Karpas-422 (cell line): ENCODE data around the gene ISCU. TPM values are rescaled to one million over a fixed set of nuclear protein-coding genes. Genes with fewer than 3 reads are reported as not detected.

Experiments used
- DNase-seq: peaks from one replicate; pipeline ENCODE4 v3.0.0-alpha.2; 2015
- H2AFZ ChIP-seq: fragments of 200-600 bp; sonication (generic); 2 replicates; pipeline ENCODE4 v1.6.1; 2014; ENCODE audit warnings: antibody characterized with exemption, low read length, mixed read lengths
- H3K27ac ChIP-seq: fragments of 200-600 bp; sonication (generic); 2 replicates; pipeline ENCODE4 v1.5.1; 2014; ENCODE audit warnings: mild to moderate bottlenecking, low read length, moderate library complexity
- H3K27me3 ChIP-seq: fragments of 200-600 bp; sonication (generic); 2 replicates; pipeline ENCODE4 v1.6.1; 2014; ENCODE audit warnings: low read length, mixed read lengths
- H3K36me3 ChIP-seq: fragments of 200-600 bp; sonication (generic); 2 replicates; pipeline ENCODE4 v1.6.1; 2014; ENCODE audit warnings: low read length, mixed read lengths; ENCODE audit not compliant: insufficient read depth
- H3K4me1 ChIP-seq: fragments of 200-600 bp; sonication (generic); 2 replicates; pipeline ENCODE4 v1.6.1; 2014; ENCODE audit warnings: mild to moderate bottlenecking, low read length, mixed read lengths
- H3K4me2 ChIP-seq: fragments of 200-600 bp; sonication (generic); 2 replicates; pipeline ENCODE4 v1.6.1; 2014; ENCODE audit warnings: low read length, low read depth, mild to moderate bottlenecking; ENCODE audit not compliant: poor library complexity, severe bottlenecking
- H3K4me3 ChIP-seq: fragments of 200-600 bp; sonication (generic); 2 replicates; pipeline ENCODE4 v1.5.1; 2014; ENCODE audit warnings: mild to moderate bottlenecking, antibody characterized with exemption, low read length, mixed read lengths
- H3K79me2 ChIP-seq: fragments of 200-600 bp; sonication (generic); 2 replicates; pipeline ENCODE4 v1.6.1; 2014; ENCODE audit warnings: mild to moderate bottlenecking, low read length, mixed read lengths
- H3K9ac ChIP-seq: fragments of 200-600 bp; sonication (generic); 2 replicates; pipeline ENCODE4 v1.6.0; 2014; ENCODE audit warnings: low read length
- H3K9me2 ChIP-seq: fragments of 200-600 bp; sonication (generic), shearing (Covaris generic); replicated peaks from 2 replicates; pipeline ENCODE4 v1.6.0; 2014; ENCODE audit warnings: mild to moderate bottlenecking, low read length, moderate library complexity; ENCODE audit not compliant: insufficient read depth
- H3K9me3 ChIP-seq: fragments of 300-700, 200-600 bp; sonication (generic); 2 replicates; pipeline ENCODE4 v1.6.1; 2014; ENCODE audit warnings: low read length, mixed read lengths
- H4K20me1 ChIP-seq: fragments of 200-600 bp; sonication (generic); 2 replicates; pipeline ENCODE4 v1.6.1; 2014; ENCODE audit warnings: mild to moderate bottlenecking, antibody characterized with exemption, low read length, low read depth; ENCODE audit not compliant: insufficient read depth
- total RNA-seq: library from RNA; depleted of rRNA; stranded (reverse); fragments of >200 nt; shearing (Covaris generic); gene quantifications from 2 replicates; pipeline ENCODE4 v1.2.3, GENCODE V29; 2014; ENCODE audit warnings: low replicate concordance

Gene ISCU
- total RNA-seq, 1 experiment from 2014 or later: 102 TPM

DNA sequence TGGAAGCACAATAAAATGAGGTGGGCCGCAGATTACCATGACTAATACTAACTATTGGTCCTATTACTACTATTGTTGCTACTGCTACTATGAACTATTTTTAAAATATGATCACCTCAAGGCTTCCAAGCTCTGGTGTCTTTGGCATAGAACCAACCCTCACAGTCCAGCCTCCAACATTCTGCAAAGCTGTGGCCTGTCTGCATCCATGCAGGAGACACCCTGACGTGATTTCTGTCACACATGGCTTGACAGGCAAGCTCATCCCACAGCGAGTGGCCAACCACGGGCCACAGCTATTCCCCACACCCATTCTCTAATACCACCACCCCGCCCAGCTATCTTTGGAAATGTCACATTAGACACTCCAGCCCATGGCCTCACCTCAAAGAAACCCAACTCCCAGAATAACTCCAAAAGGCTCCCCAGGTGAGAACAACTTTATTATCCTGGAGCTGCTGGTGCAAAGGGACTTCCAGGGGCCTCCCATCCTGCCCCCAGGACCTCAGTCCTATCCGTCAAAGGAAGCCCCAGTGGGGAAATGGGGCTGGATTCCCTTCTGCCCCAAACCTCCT, 14.4 kb downstream of the ISCU start:
- Histone ChIP-seq H3K4me2 (no peak overlapping the region), H3K36me3 (no peaks in the 10 kb centered on the region), H2AFZ (no peak overlapping the region), H3K9me2 (no peaks in the 10 kb centered on the region), H3K4me3 (no peak overlapping the region), H3K27me3 (no peaks in the 10 kb centered on the region), H3K4me1 (peaks cover 13% of the 10 kb centered on the region), H3K9ac (no peak overlapping the region), H4K20me1 (no peaks in the 10 kb centered on the region), H3K79me2 (no peaks in the 10 kb centered on the region), H3K27ac (no peak overlapping the region), H3K9me3 (no peaks in the 10 kb centered on the region)
- no peak for DNase-seq

DNA sequence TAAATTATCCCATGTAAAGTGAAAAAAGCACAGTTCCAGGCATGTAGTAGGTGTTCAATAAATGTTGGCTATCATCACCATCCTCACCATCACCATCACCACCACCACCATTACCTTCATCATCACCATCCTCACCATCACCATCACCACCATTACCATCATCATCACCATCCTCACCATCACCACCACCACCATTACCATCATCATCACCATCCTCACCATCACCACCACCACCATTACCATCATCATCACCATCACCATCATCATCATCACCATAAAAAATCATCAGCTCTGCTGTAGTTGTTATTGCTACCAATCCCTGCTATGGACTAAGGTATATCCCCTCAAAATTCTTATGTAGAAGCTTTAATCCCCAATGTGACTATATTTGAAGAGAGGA, 15.1 kb downstream of the ISCU start:
- H3K4me3 ChIP-seq: no peak overlapping the region
- no peaks in the 10 kb centered on the region for H3K9me3 ChIP-seq
- H3K27ac ChIP-seq: no peak overlapping the region
- H3K9ac ChIP-seq: no peak overlapping the region
- no peaks in the 10 kb centered on the region for H3K79me2 ChIP-seq
- H3K36me3 ChIP-seq: no peaks in the 10 kb centered on the region
- DNase-seq: no peak
- H3K4me2 ChIP-seq: no peak overlapping the region
- no peak overlapping the region for H2AFZ ChIP-seq
- no peaks in the 10 kb centered on the region for H4K20me1 ChIP-seq
- no peaks in the 10 kb centered on the region for H3K27me3 ChIP-seq
- H3K4me1 ChIP-seq: peaks cover 13% of the 10 kb centered on the region
- no peaks in the 10 kb centered on the region for H3K9me2 ChIP-seq

DNA sequence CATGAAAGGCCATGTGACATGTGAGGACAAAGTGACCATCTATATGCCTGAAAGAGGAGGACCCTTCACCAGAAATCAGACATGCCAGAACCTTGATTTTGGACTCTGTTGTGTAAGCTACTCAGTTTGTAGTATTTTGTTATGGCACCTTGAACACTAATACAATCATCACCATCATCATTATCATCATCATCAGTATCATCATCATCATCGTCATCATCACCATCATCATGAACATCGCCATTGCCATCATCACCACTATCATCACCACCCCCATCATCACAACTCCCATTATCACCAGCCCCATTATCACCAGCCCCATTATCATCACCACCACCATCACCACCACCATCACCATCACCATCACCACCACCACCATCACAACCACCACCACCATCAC, 15.9 kb downstream of the ISCU start:
- Histone ChIP-seq H3K27me3 (no peaks in the 10 kb centered on the region), H3K9ac (no peak overlapping the region), H3K4me1 (peaks cover 4% of the 10 kb centered on the region), H3K9me3 (no peaks in the 10 kb centered on the region), H3K4me3 (no peak overlapping the region), H3K4me2 (no peak overlapping the region), H3K36me3 (no peaks in the 10 kb centered on the region), H2AFZ (no peak overlapping the region), H4K20me1 (no peaks in the 10 kb centered on the region), H3K79me2 (no peaks in the 10 kb centered on the region), H3K27ac (no peak overlapping the region), H3K9me2 (no peaks in the 10 kb centered on the region)
- DNase-seq: no peak

DNA sequence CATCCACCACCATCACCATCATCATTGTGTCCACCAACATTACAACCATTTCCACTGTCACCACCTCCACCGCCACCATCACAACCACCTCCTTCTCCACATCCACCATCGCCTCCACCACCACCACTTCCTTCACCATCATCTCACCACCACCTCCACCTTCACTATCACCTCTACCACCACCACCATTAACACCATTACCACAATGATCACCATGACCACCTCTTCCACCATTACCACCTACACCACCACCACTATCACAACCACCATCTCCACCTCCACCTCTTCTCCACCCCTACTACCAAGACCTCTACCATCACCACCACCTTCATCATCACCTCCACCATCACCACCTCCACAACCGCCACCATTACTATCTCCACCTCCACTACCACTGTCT, 16.4 kb downstream of the ISCU start:
- DNase-seq: no peak
- no peaks in the 10 kb centered on the region for H3K27me3 ChIP-seq
- H3K9ac ChIP-seq: no peak overlapping the region
- H3K4me2 ChIP-seq: no peak overlapping the region
- no peaks in the 10 kb centered on the region for H3K9me2 ChIP-seq
- H3K79me2 ChIP-seq: no peaks in the 10 kb centered on the region
- H3K27ac ChIP-seq: no peak overlapping the region
- no peaks in the 10 kb centered on the region for H3K4me1 ChIP-seq
- no peaks in the 10 kb centered on the region for H3K36me3 ChIP-seq
- H3K9me3 ChIP-seq: no peaks in the 10 kb centered on the region
- no peak overlapping the region for H3K4me3 ChIP-seq
- H4K20me1 ChIP-seq: no peaks in the 10 kb centered on the region
- no peak overlapping the region for H2AFZ ChIP-seq

DNA sequence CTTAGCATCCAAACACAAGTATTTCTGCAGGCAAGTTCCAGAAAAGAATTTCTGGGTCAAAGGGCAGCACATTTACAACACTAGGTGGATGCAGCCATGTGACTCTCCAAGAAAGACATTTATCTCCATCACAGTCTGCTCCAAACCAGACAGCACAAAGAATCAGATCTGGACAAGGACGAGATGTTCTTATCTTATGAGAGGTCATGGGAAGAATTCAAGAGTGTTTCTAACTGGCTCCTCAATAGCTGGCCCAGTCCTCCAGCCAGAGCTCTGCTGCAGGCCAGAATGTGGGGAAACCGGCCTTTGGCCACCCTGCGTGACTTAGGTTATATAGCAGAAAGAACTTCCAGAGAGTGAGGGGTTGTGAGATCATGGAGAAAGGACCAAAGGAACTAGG, 18.1 kb downstream of the ISCU start:
- Histone ChIP-seq H3K9me3 (no peaks in the 10 kb centered on the region), H3K9ac (no peak overlapping the region), H3K4me1 (no peaks in the 10 kb centered on the region), H3K36me3 (no peaks in the 10 kb centered on the region), H3K9me2 (no peaks in the 10 kb centered on the region), H4K20me1 (no peaks in the 10 kb centered on the region), H3K4me2 (no peak overlapping the region), H2AFZ (no peak overlapping the region), H3K27ac (no peak overlapping the region), H3K4me3 (no peak overlapping the region), H3K27me3 (no peaks in the 10 kb centered on the region), H3K79me2 (no peaks in the 10 kb centered on the region)
- DNase-seq: no peak

DNA sequence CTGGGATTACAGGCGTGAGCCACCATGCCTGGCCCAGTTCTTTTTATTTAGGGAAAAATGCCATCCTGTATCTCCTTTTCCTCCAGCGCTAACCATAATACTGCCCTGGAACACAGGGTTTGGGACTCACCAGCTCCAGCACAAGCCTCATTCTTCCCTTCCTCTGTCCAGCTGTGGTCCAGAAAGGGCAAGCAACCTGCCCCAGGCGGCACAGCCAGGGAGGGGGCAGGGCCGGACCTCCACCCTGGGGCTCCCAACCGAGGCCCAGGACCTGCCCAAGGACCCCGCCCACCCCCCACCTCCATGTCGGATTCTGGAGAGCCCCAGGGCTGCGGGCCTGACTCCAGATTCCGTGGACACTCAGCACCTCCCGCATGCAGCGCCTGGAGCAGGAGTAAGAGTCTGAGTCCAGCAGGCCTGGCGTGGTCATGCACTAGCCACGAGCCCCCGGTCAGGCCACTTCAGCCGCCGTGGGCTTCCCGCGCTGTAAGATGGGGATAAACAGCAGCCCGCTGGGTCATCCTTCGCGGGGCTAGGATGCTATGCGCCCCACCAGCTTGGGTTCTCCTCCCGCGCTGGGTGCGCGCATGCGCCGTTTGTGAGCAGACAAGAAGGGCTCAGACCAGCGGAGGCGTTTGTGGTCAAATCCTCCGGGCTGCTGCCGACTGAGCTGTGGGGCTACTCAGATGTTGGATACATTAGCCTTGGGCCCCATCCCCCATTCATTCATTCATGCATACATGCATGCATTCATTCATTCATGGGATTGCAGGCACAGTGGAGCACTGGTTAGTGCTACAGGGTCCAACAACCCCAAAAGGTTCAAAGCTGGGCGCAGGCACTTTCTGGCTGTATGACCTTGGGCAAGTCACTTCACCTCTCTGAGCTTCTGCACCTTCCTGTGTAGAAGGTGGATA, 19.2 kb downstream of the ISCU start:
- H3K9ac ChIP-seq: no peak overlapping the region
- no peaks in the 10 kb centered on the region for H3K9me2 ChIP-seq
- H3K9me3 ChIP-seq: no peaks in the 10 kb centered on the region
- no peak overlapping the region for H3K27ac ChIP-seq
- no peaks in the 10 kb centered on the region for H4K20me1 ChIP-seq
- H2AFZ ChIP-seq: no peak overlapping the region
- no peaks in the 10 kb centered on the region for H3K4me1 ChIP-seq
- no peaks in the 10 kb centered on the region for H3K27me3 ChIP-seq
- H3K4me2 ChIP-seq: no peak overlapping the region
- DNase-seq: no peak
- H3K79me2 ChIP-seq: no peaks in the 10 kb centered on the region
- H3K36me3 ChIP-seq: no peaks in the 10 kb centered on the region
- no peak overlapping the region for H3K4me3 ChIP-seq

DNA sequence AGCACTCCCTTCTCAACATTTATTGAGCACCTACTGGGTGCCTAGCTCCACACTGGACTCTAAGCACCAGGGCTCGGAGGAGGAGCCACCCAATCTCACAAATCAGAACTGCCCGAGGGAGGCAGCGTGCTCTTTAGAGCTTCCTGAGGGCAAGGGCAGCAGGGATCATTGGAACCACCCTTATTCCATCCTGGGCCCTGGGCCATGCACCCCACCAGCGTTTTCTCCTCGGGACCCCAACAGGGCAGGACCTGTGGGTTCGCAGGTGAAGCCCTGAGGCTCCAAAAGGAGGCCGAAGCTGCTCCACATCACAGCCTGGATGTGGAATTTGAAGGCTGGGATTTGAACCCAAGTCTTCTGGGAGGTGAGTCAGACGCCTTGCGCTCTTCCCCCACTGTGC, 20.1 kb downstream of the ISCU start:
- Histone ChIP-seq H3K27ac (no peak overlapping the region), H3K4me2 (no peak overlapping the region), H3K4me1 (no peaks in the 10 kb centered on the region), H3K9ac (no peak overlapping the region), H2AFZ (no peak overlapping the region), H4K20me1 (no peaks in the 10 kb centered on the region), H3K27me3 (no peaks in the 10 kb centered on the region), H3K79me2 (no peaks in the 10 kb centered on the region), H3K9me3 (no peaks in the 10 kb centered on the region), H3K36me3 (no peaks in the 10 kb centered on the region), H3K4me3 (no peak overlapping the region), H3K9me2 (no peaks in the 10 kb centered on the region)
- no peak for DNase-seq

DNA sequence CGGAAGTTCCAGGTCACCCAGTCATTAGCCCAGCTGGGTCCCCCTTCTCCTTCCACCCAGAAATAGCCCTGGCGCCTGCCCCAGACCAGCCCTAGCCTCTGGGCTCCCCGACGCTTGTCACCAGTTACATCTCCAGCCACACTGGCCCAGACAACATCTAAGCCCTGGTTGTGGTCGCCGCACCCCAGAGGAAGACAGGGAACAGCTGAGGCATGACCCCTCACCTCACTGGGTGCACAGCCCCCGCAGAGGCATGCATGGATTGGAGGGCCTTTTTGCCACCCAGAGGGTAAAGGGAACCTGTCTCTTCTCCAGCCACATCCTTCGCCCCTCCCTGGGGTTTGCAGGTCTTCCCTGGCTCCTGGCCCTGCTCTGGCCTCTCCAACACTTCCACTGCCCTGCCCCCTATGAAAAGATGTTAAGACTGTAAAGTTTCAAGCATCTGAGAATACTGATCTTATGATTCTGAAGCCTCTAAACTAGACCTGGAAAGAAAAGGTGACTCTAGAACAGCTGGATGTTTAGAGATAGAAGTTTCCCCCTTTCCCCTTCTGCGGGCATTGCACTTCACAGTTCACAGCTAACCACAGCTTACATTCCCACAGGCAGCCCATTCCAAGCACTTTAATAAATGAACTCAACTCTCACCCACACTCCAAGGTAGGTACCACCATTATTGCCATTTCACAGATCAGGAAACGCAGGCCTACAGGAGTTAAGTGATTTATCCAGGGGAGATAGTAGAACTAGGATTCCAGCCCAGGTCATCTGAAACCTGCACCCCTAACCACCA, 20.8 kb downstream of the ISCU start:
- DNase-seq: no peak
- H3K4me2 ChIP-seq: no peak overlapping the region
- H3K27me3 ChIP-seq: no peaks in the 10 kb centered on the region
- H3K4me3 ChIP-seq: no peak overlapping the region
- H4K20me1 ChIP-seq: no peaks in the 10 kb centered on the region
- H3K79me2 ChIP-seq: no peaks in the 10 kb centered on the region
- H2AFZ ChIP-seq: no peak overlapping the region
- H3K9ac ChIP-seq: no peak overlapping the region
- no peak overlapping the region for H3K27ac ChIP-seq
- H3K9me3 ChIP-seq: no peaks in the 10 kb centered on the region
- no peaks in the 10 kb centered on the region for H3K9me2 ChIP-seq
- H3K36me3 ChIP-seq: no peaks in the 10 kb centered on the region
- H3K4me1 ChIP-seq: no peaks in the 10 kb centered on the region
